Gastrocnemius medialis (tissue), 4 donors: ENCODE measurements around the gene AP2S1. TPM values are rescaled to one million over a fixed set of nuclear protein-coding genes. Genes with fewer than 3 reads are reported as not detected.
A peak's percentile ranks its signal among the peaks of the same experiment; 100 is the strongest.

Source experiments
- ATAC-seq, 2 donors: fragments of 150-250 bp; one replicate each; pipeline ENCODE4 v1.9.1; 2016
- DNase-seq, 2 donors: peaks; one replicate each; pipeline ENCODE4 v3.0.0-alpha.2; 2019
- H3K27ac ChIP-seq, 4 donors: fragments of 200-600 bp; sonication (generic); 1 replicate in 1 of 4; 2 replicates in 3 of 4; pipeline ENCODE4 v1.5.1; 2016 to 2018; ENCODE audit warnings: mild to moderate bottlenecking in 2 of 4, moderate library complexity in 1 of 4
- H3K27me3 ChIP-seq, 3 donors: fragments of 200-600 bp; sonication (generic) in 2 of 3; 1 replicate in 1 of 3; 2 replicates in 2 of 3; pipeline versions ENCODE4 v1.5.1 to v1.6.0; 2016 to 2019; ENCODE audit warnings: mild to moderate bottlenecking in 1 of 3, moderate library complexity in 1 of 3
- H3K36me3 ChIP-seq, 2 donors: fragments of 200-600 bp; sonication (generic) in 1 of 2; one replicate each; pipeline ENCODE4 v1.5.1; 2017 to 2018
- H3K4me1 ChIP-seq, 2 donors: fragments of 200-600 bp; sonication (generic) in 1 of 2; one replicate each; pipeline ENCODE4 v1.5.1; 2016 to 2017; ENCODE audit warnings: mild to moderate bottlenecking in 2 of 2
- H3K4me3 ChIP-seq, 4 donors: fragments of 200-600 bp; sonication (generic) in 3 of 4; 1 replicate in 1 of 4; 2 replicates in 3 of 4; pipeline ENCODE4 v1.5.1; 2016 to 2019; ENCODE audit warnings: mild to moderate bottlenecking in 2 of 4
- H3K9me3 ChIP-seq, 3 donors: fragments of 200-600 bp; sonication (generic) in 2 of 3; 1 replicate in 1 of 3; 2 replicates in 2 of 3; pipeline ENCODE4 v1.5.1; 2016 to 2019
- CTCF ChIP-seq, 5 experiments: fragments of 450-650 bp in 3 of 5; fragments of 200-600 bp in 2 of 5; sonication (generic) in 2 of 5; IDR thresholded peaks in 4 of 5; conservative IDR thresholded peaks in 1 of 5; 1 replicate in 4 of 5; 2 replicates in 1 of 5; pipeline ENCODE4 v1.5.1; 2016 to 2019; ENCODE audit warnings: antibody characterized with exemption in 5 of 5, mild to moderate bottlenecking in 3 of 5, moderate library complexity in 3 of 5
- POLR2A ChIP-seq, 2 donors: fragments of 450-650 bp; IDR thresholded peaks; one replicate each; pipeline ENCODE4 v1.6.1; 2017; ENCODE audit warnings: antibody characterized with exemption in 2 of 2, mild to moderate bottlenecking in 2 of 2, moderate library complexity in 2 of 2
- in situ Hi-C, 4 donors: fragments of 200-750 bp; cut with MboI; loops; one replicate each; pipeline versions ENCODE4 v1.15.0 to v1.8.0; 2017; ENCODE audit warnings: low sequenced_read_pairs in 4 of 4
- intact Hi-C: fragments of 100-400 bp; cut with DNase I; formaldehyde crosslinking; loops from one replicate; pipeline ENCODE4 v1.15.1; 2023; ENCODE audit warnings: low total_unique reads
- total RNA-seq, 4 donors: library from RNA; depleted of rRNA; stranded (reverse); fragments of >200 nt; gene quantifications; one replicate each; pipeline versions ENCODE4 v1.1.0 to v1.2.3, GENCODE V29; 2016

Gene AP2S1
- total RNA-seq, 4 donors from 2014 or later, result 42.7 to 94.1 (median 64.9) TPM

GRCh38 chr19:46845959-46846459, 4.6 kb downstream of the AP2S1 start:
- Histone ChIP-seq H3K27ac (no peak overlapping the region), H3K27me3 (no peaks in the 10 kb centered on the region), H3K36me3 (peaks cover 0 to 24% of the 10 kb centered on the region in 2 donors), H3K4me1 (peaks cover 11 to 12% of the 10 kb centered on the region in 2 donors), H3K4me3 (no peak overlapping the region), H3K9me3 (no peaks in the 10 kb centered on the region)
- in situ Hi-C loops, result no loop called here
- DNase-seq (no peak), ATAC-seq (no peak)
- TF ChIP-seq CTCF (IDR thresholded peaks at IDR 0.05 in 4 of 5, conservative IDR thresholded peaks at IDR 0.05 in 1 of 5) (no peak), POLR2A (IDR thresholded peaks at IDR 0.05) (no peak)
- intact Hi-C loops, result no loop called here

GRCh38 chr19:46844067-46844489, 6.6 kb downstream of the AP2S1 start:
- in situ Hi-C loops, result loop anchor here in 3 of 4 donors (5.0 kb wide), 1 partner anchor 92 kb away; no protein-coding TSS in a partner anchor
- ATAC-seq, result no peak
- H3K36me3 ChIP-seq, result peaks cover 0 to 29% of the 10 kb centered on the region in 2 donors

GRCh38 chr19:46842791-46843190, 7.9 kb downstream of the AP2S1 start:
- DNase-seq, result no peak
- Histone ChIP-seq H3K27ac (no peak overlapping the region), H3K4me3 (no peak overlapping the region), H3K27me3 (no peaks in the 10 kb centered on the region), H3K9me3 (no peaks in the 10 kb centered on the region), H3K36me3 (peaks cover 0 to 36% of the 10 kb centered on the region in 2 donors), H3K4me1 (peaks cover 0 to 3% of the 10 kb centered on the region in 2 donors)
- in situ Hi-C loops (loop anchor here in 3 of 4 donors (5.0 kb wide), 1 partner anchor 90 kb away; no protein-coding TSS in a partner anchor), intact Hi-C loops (no loop called here)
- TF ChIP-seq CTCF (IDR thresholded peaks at IDR 0.05 in 4 of 5, conservative IDR thresholded peaks at IDR 0.05 in 1 of 5) (no peak), POLR2A (IDR thresholded peaks at IDR 0.05) (no peak)
- no peak for ATAC-seq

More at GRCh38 chr19:46844067-46844489, 6.6 kb downstream of the AP2S1 start:
- H3K4me3 ChIP-seq, result no peak overlapping the region
- no peak for DNase-seq
- H3K4me1 ChIP-seq, result peaks cover 2 to 4% of the 10 kb centered on the region in 2 donors
- no peaks in the 10 kb centered on the region for H3K27me3 ChIP-seq
- H3K9me3 ChIP-seq, result no peaks in the 10 kb centered on the region
- intact Hi-C loops, result no loop called here
- H3K27ac ChIP-seq, result no peak overlapping the region
- TF ChIP-seq CTCF (IDR thresholded peaks at IDR 0.05 in 4 of 5, conservative IDR thresholded peaks at IDR 0.05 in 1 of 5) (no peak), POLR2A (IDR thresholded peaks at IDR 0.05) (no peak)

- Histone ChIP-seq H3K9me3 (no peaks in the 10 kb centered on the region), H3K36me3 (peaks cover 0 to 37% of the 10 kb centered on the region in 2 donors), H3K27me3 (no peaks in the 10 kb centered on the region), H3K4me1 (peaks cover 0 to 3% of the 10 kb centered on the region in 2 donors), H3K4me3 (no peak overlapping the region), H3K27ac (peak overlapping the region in 1 of 4 donors; percentile 52)
- TF ChIP-seq POLR2A (IDR thresholded peaks at IDR 0.05) (no peak), CTCF (IDR thresholded peaks at IDR 0.05 in 4 of 5, conservative IDR thresholded peaks at IDR 0.05 in 1 of 5) (no peak)
- ATAC-seq, result no peak
- in situ Hi-C loops (loop anchor here in 3 of 4 donors (5.0 kb wide), 1 partner anchor 89 kb away; no protein-coding TSS in a partner anchor), intact Hi-C loops (no loop called here)
- no peak for DNase-seq
These were observed 9.1 kb downstream of the AP2S1 start for GRCh38 chr19:46841458-46842083.
